GM19455 (cell line): ENCODE data around the gene TRAPPC8.
"Not testable (repeated sequence)": the region's sequence is repeated elsewhere in the genome, so short reads cannot be mapped to it uniquely, and the experiment has no call there.

ENCODE experiments used
- ATAC-seq: cut with Tn5 transposase; IDR thresholded peaks from one replicate; pipeline ENCODE4 v1.9.1; 2021; ENCODE audit not compliant: unreplicated experiment

Gene TRAPPC8

GRCh38 chr18:31942999-31943877, at the start of gene TRAPPC8:
TSS of gene TRAPPC8 (minus strand) at chr18:31943128. CDS start at chr18:31942764, 364 bp downstream.
- ATAC-seq = peak; percentile 80

GRCh38 chr18:31990823-31991222, 47.9 kb upstream of the TRAPPC8 start:
- peak; percentile 96 for ATAC-seq

GRCh38 chr18:31983976-31984375, 41.0 kb upstream of the TRAPPC8 start:
- ATAC-seq = no peak

- ATAC-seq = no peak
Observed at GRCh38 chr18:31983020-31983419, 40.1 kb upstream of the TRAPPC8 start.

GRCh38 chr18:31980863-31981262, 37.9 kb upstream of the TRAPPC8 start:
- ATAC-seq = no peak

- no peak for ATAC-seq
Observed at GRCh38 chr18:31979714-31980113, 36.8 kb upstream of the TRAPPC8 start.

GRCh38 chr18:31978616-31979015, 35.7 kb upstream of the TRAPPC8 start:
- no peak for ATAC-seq

- ATAC-seq = no peak
Observed at GRCh38 chr18:31977270-31977872, 34.4 kb upstream of the TRAPPC8 start.

- no peak for ATAC-seq
Observed at GRCh38 chr18:31976242-31976641, 33.3 kb upstream of the TRAPPC8 start.

- ATAC-seq = no peak
Observed at GRCh38 chr18:31973929-31974546, 31.1 kb upstream of the TRAPPC8 start.

GRCh38 chr18:31970617-31971016, 27.7 kb upstream of the TRAPPC8 start:
- ATAC-seq = no peak

GRCh38 chr18:31965316-31965970, 22.5 kb upstream of the TRAPPC8 start:
- ATAC-seq = no peak

GRCh38 chr18:31957728-31958127, 14.8 kb upstream of the TRAPPC8 start:
- no peak for ATAC-seq

- no peak for ATAC-seq
Observed at GRCh38 chr18:31954349-31954748, 11.4 kb upstream of the TRAPPC8 start.

- not testable (repeated sequence) for ATAC-seq
Observed at GRCh38 chr18:31953699-31954098, 10.8 kb upstream of the TRAPPC8 start.

GRCh38 chr18:31952223-31952622, 9.3 kb upstream of the TRAPPC8 start:
- ATAC-seq = no peak

GRCh38 chr18:31950583-31950982, 7.7 kb upstream of the TRAPPC8 start:
- ATAC-seq = no peak

- not testable (repeated sequence) for ATAC-seq
Observed at GRCh38 chr18:31948349-31948748, 5.4 kb upstream of the TRAPPC8 start.

GRCh38 chr18:31946305-31947046, 3.5 kb upstream of the TRAPPC8 start:
- no peak for ATAC-seq
